ENCODE results near the gene NCOR2.

DNA sequence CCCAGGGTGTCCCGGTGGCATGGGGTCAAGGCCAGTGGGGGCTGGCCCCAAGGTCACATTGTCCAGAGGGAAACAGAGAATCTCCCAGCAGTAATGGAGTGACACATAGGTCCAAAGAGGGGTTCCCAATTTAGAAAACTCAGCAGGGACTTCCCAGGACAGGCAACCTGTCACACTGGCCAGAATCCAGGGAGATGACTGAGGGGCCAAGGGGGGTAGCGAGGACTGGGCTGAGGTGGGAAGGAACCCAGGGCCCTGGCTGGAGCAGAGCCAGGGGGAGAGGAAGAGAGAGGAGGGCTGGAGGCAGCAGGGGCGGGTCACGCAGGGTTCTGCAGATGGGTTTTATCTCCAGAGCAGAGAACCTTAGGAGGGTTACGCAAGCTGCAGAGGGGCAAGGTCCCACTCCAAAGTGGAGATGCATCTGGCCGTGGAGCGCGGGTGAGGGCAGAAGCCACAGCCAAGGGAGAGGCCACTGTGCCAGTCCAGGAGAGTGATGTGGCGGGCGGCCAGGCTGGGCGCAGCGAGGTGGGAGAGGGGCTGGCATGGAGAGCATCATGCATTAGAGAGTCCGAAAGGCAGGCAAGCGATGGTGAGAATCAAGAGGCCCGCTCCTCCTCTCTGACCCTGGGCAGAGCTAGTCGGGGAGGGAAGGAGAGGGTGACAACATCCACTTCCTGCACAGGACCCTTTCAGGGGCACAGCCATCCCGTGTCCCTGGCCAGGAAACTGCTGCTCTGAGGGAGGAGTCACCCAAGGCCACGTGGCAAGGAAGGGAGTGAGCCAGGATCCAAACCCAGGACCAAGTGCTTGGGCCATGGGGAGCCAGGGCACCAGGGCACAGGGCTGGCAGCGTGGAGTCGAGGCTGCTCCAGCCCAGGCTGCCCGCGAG lies 29.0 kb downstream of the NCOR2 start:
- no peak for TF ChIP-seq POLR2A (IDR thresholded peaks at IDR 0.05)
- TF ChIP-seq, protein P1, sequence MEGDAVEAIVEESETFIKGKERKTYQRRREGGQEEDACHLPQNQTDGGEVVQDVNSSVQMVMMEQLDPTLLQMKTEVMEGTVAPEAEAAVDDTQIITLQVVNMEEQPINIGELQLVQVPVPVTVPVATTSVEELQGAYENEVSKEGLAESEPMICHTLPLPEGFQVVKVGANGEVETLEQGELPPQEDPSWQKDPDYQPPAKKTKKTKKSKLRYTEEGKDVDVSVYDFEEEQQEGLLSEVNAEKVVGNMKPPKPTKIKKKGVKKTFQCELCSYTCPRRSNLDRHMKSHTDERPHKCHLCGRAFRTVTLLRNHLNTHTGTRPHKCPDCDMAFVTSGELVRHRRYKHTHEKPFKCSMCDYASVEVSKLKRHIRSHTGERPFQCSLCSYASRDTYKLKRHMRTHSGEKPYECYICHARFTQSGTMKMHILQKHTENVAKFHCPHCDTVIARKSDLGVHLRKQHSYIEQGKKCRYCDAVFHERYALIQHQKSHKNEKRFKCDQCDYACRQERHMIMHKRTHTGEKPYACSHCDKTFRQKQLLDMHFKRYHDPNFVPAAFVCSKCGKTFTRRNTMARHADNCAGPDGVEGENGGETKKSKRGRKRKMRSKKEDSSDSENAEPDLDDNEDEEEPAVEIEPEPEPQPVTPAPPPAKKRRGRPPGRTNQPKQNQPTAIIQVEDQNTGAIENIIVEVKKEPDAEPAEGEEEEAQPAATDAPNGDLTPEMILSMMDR (IDR thresholded peaks at IDR 0.05), result no peak
